A673 (cell line): ENCODE data around the gene TNFSF8. TPM values are rescaled to one million over a fixed set of nuclear protein-coding genes. Genes with fewer than 3 reads are reported as not detected.

Source experiments
- BruUV-seq: library from RNA; stranded (reverse); fragments of 400-500 nt; replicated peaks from 2 replicates; lab custom pipeline; 2021; lab: Mats Ljungman, UMichigan
- CTCF ChIA-PET: fragments of 300-600 bp; sonication (Branson Sonifier 250); formaldehyde crosslinking; loops from one replicate; lab custom pipeline; 2022; ENCODE audit warnings: antibody characterized with exemption; lab: Charles Lee
- POLR2A ChIA-PET: fragments of 300-600 bp; sonication (Branson Sonifier 250); formaldehyde crosslinking; loops from one replicate; lab custom pipeline; 2022; ENCODE audit warnings: antibody characterized with exemption; ENCODE audit not compliant: low non-redundant PET; lab: Charles Lee
- DNase-seq: peaks from one replicate; pipeline ENCODE4 v3.0.0-alpha.2; 2015; ENCODE audit warnings: low spot score
- H3K27ac ChIP-seq: fragments of 200-600 bp; sonication (generic); 2 replicates; pipeline ENCODE4 v1.5.1; 2016; ENCODE audit warnings: mixed run types, low read depth, mild to moderate bottlenecking, mixed read lengths, antibody characterized with exemption, low read length; ENCODE audit not compliant: poor library complexity, severe bottlenecking
- H3K27me3 ChIP-seq: fragments of 200-600 bp; sonication (generic); replicated peaks from 2 replicates; pipeline ENCODE4 v1.6.1; 2017; ENCODE audit warnings: mixed run types, low read depth, mild to moderate bottlenecking, mixed read lengths, antibody characterized with exemption, low read length; ENCODE audit not compliant: insufficient read depth, poor library complexity
- H3K36me3 ChIP-seq: fragments of 200-600 bp; sonication (generic); 2 replicates; pipeline ENCODE4 v1.6.1; 2016; ENCODE audit warnings: mixed run types, mild to moderate bottlenecking, mixed read lengths, antibody characterized with exemption, low read length; ENCODE audit not compliant: insufficient read depth, poor library complexity, severe bottlenecking
- H3K4me1 ChIP-seq: fragments of 200-600 bp; sonication (generic); 2 replicates; pipeline ENCODE4 v1.6.1; 2017; ENCODE audit warnings: mixed run types, mild to moderate bottlenecking, mixed read lengths, antibody characterized with exemption, low read length; ENCODE audit not compliant: insufficient read depth, poor library complexity, severe bottlenecking
- H3K4me3 ChIP-seq: fragments of 200-600 bp; sonication (generic); 2 replicates; pipeline ENCODE4 v1.5.1; 2016; ENCODE audit warnings: low read depth, mixed run types, mild to moderate bottlenecking, mixed read lengths, low read length; ENCODE audit not compliant: poor library complexity, severe bottlenecking
- H3K9me3 ChIP-seq: fragments of 200-600 bp; sonication (generic); 2 replicates; pipeline ENCODE4 v1.6.1; 2016; ENCODE audit warnings: mixed run types, low read depth, mild to moderate bottlenecking, mixed read lengths, antibody characterized with exemption, low read length; ENCODE audit not compliant: poor library complexity, severe bottlenecking
- EZH2 ChIP-seq: fragments of 200-600 bp; sonication (generic); IDR thresholded peaks from 2 replicates; pipeline ENCODE4 v1.6.1; 2017; ENCODE audit warnings: borderline replicate concordance, low read depth, mild to moderate bottlenecking, mixed read lengths, antibody characterized with exemption, low read length; ENCODE audit not compliant: poor library complexity, severe bottlenecking
- intact Hi-C: fragments of 100-400 bp; cut with micrococcal nuclease; formaldehyde crosslinking; loops from one replicate; pipeline ENCODE4 v1.10.0; 2022; ENCODE audit not compliant: unreplicated experiment
- total RNA-seq: library from RNA; stranded (reverse); gene quantifications from 2 replicates; pipeline ENCODE4 v1.2.3, GENCODE V29; 2021
- TF ChIP-seq, protein P1 (sequence below): fragments of 300-800, 200-600 bp; sonication (generic); conservative IDR thresholded peaks from 2 replicates; pipeline ENCODE4 v1.5.1; 2017; ENCODE audit warnings: low read depth, mild to moderate bottlenecking, antibody characterized with exemption, low read length, moderate library complexity, mixed read lengths

TNFSF8 gene
- total RNA-seq, 1 experiment from 2014 or later: not detected

- ChIA-PET POLR2A (interaction anchor here (0.5 kb wide), 1 partner anchor 13 kb away, joined by 3 read pairs; no protein-coding TSS in a partner anchor), CTCF (no interaction called here)
- H3K4me3 ChIP-seq: no peak overlapping the region
- H3K4me1 ChIP-seq: peaks cover 5% of the 10 kb centered on the region
- DNase-seq: no peak
- H3K36me3 ChIP-seq: no peaks in the 10 kb centered on the region
- H3K27ac ChIP-seq: no peak overlapping the region
- H3K9me3 ChIP-seq: no peaks in the 10 kb centered on the region
- no peaks in the 10 kb centered on the region for H3K27me3 ChIP-seq
- TF ChIP-seq, protein P1, sequence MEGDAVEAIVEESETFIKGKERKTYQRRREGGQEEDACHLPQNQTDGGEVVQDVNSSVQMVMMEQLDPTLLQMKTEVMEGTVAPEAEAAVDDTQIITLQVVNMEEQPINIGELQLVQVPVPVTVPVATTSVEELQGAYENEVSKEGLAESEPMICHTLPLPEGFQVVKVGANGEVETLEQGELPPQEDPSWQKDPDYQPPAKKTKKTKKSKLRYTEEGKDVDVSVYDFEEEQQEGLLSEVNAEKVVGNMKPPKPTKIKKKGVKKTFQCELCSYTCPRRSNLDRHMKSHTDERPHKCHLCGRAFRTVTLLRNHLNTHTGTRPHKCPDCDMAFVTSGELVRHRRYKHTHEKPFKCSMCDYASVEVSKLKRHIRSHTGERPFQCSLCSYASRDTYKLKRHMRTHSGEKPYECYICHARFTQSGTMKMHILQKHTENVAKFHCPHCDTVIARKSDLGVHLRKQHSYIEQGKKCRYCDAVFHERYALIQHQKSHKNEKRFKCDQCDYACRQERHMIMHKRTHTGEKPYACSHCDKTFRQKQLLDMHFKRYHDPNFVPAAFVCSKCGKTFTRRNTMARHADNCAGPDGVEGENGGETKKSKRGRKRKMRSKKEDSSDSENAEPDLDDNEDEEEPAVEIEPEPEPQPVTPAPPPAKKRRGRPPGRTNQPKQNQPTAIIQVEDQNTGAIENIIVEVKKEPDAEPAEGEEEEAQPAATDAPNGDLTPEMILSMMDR: no peak
- no peak for TF ChIP-seq EZH2
- intact Hi-C loops: no loop called here
- BruUV-seq: no TSS peak
These were observed 16.7 kb upstream of the TNFSF8 start for GRCh38 chr9:114947058-114947457.

DNA sequence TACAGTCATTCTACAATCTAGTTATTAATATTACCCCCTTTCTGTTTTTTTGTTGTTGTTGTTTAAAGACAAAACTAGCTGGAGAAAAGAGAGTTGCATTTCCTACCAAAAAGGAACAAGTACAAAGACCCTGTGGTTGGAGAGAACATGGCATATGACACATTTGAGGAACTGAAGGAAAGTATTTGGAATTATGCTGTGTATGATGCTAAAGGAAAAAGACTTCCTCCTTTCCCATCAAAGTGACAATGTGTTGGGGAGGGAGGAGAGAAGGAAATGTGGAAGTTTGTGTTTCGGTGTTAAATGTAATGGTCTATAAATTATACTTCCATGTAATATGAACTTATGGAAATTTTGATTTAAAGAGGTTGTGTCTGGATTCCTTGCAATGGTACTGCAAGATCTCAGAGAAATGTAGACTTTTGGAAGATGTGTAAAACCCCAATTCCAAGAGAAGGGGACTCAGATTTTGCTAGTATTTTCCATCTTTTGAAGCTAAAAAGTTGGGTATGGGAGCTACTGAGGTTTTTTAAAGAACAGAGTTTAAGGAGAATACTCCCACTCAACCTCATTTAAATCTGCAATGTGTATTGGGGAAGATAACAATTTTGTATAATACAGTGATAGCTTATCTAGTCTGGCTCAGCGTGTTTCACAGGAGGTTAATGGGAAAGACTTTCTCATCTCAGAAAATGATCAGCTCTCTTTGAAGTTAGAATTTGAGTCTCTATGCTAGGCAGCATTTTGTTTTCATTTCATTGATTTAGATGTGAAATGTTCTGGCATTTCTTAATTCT lies 15.4 kb upstream of the TNFSF8 start:
- intact Hi-C loops: no loop called here
- Histone ChIP-seq H3K27ac (no peak overlapping the region), H3K36me3 (no peaks in the 10 kb centered on the region), H3K4me3 (no peak overlapping the region), H3K9me3 (no peaks in the 10 kb centered on the region), H3K4me1 (no peaks in the 10 kb centered on the region), H3K27me3 (no peaks in the 10 kb centered on the region)
- no TSS peak for BruUV-seq
- POLR2A ChIA-PET: no interaction called here
- DNase-seq: no peak
- TF ChIP-seq, protein P1: no peak
- TF ChIP-seq EZH2: no peak
- CTCF ChIA-PET: no interaction called here

DNA sequence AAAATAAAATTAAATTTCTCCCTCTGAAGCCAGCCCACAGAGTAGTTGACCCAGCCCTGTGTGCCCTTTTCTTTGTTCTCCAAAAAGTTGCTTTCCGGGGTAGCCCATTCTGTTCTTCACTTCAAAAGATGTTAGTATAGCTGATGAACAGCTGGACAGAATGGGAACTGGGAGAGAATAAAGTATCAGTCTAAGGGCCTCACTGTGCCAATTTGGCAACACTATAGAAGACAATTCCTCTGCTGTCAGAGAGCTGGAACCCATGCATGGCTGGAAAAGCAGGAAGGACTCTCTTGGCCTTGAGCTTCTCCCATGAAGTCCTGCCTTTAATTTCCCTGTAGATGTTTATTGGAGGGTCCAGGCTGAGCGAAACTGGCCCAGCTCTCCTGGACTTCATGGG lies 11.0 kb upstream of the TNFSF8 start:
- no peak overlapping the region for H3K4me3 ChIP-seq
- BruUV-seq: no TSS peak
- no peaks in the 10 kb centered on the region for H3K9me3 ChIP-seq
- H3K4me1 ChIP-seq: peaks cover 33% of the 10 kb centered on the region
- ChIA-PET POLR2A (no interaction called here), CTCF (no interaction called here)
- no peak for TF ChIP-seq EZH2
- TF ChIP-seq, protein P1: no peak
- H3K36me3 ChIP-seq: no peaks in the 10 kb centered on the region
- intact Hi-C loops: no loop called here
- no peaks in the 10 kb centered on the region for H3K27me3 ChIP-seq
- H3K27ac ChIP-seq: no peak overlapping the region
- DNase-seq: no peak
